HepG2 (cell line): ENCODE results near the gene DLG2. TPM values are rescaled to one million over a fixed set of nuclear protein-coding genes. Genes with fewer than 3 reads are reported as not detected.
A peak's percentile ranks its signal among the peaks of the same experiment; 100 is the strongest.

ENCODE experiments used
- BRCA1 ChIP-seq: sonication (generic); formaldehyde crosslinking; IDR thresholded peaks from 2 replicates; pipeline ENCODE4 v1.4.0; 2020; ENCODE audit warnings: missing genetic modification reagents
- CHCHD3 ChIP-seq: sonication (generic); formaldehyde crosslinking; IDR thresholded peaks from 2 replicates; pipeline ENCODE4 v1.8.0; 2022; ENCODE audit warnings: mild to moderate bottlenecking, missing genetic modification reagents, moderate library complexity
- CREM ChIP-seq, 2 experiments: sonication (generic) in 1 of 2; formaldehyde crosslinking in 1 of 2; IDR thresholded peaks; 2 replicates each; pipeline versions ENCODE4 v1.4.0 to v1.6.1; 2016 to 2020; ENCODE audit warnings: antibody characterized with exemption in 1 of 2, mild to moderate bottlenecking in 1 of 2, missing genetic modification reagents in 1 of 2
- GLI4 ChIP-seq: sonication (generic); formaldehyde crosslinking; IDR thresholded peaks from 2 replicates; pipeline ENCODE4 v1.5.1; 2020; ENCODE audit warnings: missing genetic modification reagents, mild to moderate bottlenecking, moderate library complexity, borderline replicate concordance
- HDAC2 ChIP-seq: sonication (generic); formaldehyde crosslinking; IDR thresholded peaks from 2 replicates; pipeline ENCODE4 v1.4.0; 2020; ENCODE audit warnings: missing genetic modification reagents
- HNF4G ChIP-seq, 2 experiments: sonication (generic) in 1 of 2; formaldehyde crosslinking in 1 of 2; IDR thresholded peaks; 2 replicates each; pipeline versions ENCODE4 v1.4.0 to v1.6.1; 2011 to 2020; ENCODE audit warnings: borderline replicate concordance in 2 of 2, low read depth in 2 of 2, mild to moderate bottlenecking in 2 of 2, low read length in 1 of 2, missing genetic modification reagents in 1 of 2, moderate library complexity in 1 of 2
- MAZ ChIP-seq, 2 experiments: sonication (generic) in 1 of 2; formaldehyde crosslinking in 1 of 2; IDR thresholded peaks; 2 replicates each; pipeline versions ENCODE4 v1.5.0 to v1.6.1; 2012 to 2020; ENCODE audit warnings: low read depth in 2 of 2, mild to moderate bottlenecking in 2 of 2, borderline replicate concordance in 1 of 2, improper control_type of control experiment in 1 of 2, low read length in 1 of 2, missing genetic modification reagents in 1 of 2, moderate library complexity in 1 of 2
- MIXL1 ChIP-seq: IDR thresholded peaks from 2 replicates; pipeline ENCODE4 v1.6.1; 2016
- MXI1 ChIP-seq: IDR thresholded peaks from 3 replicates; pipeline ENCODE4 v1.6.1; 2012; ENCODE audit warnings: low read depth, low read length, inconsistent platforms, borderline replicate concordance
- NFYC ChIP-seq: IDR thresholded peaks from 2 replicates; pipeline ENCODE4 v1.6.1; 2016; ENCODE audit warnings: missing genetic modification reagents, missing compliant biosample characterization
- NKX3-1 ChIP-seq: sonication (generic); formaldehyde crosslinking; IDR thresholded peaks from 2 replicates; pipeline ENCODE4 v1.5.0; 2020; ENCODE audit warnings: missing genetic modification reagents
- NR0B2 ChIP-seq: sonication (generic); formaldehyde crosslinking; IDR thresholded peaks from 2 replicates; pipeline ENCODE4 v1.4.0; 2020; ENCODE audit warnings: mild to moderate bottlenecking, missing genetic modification reagents
- RXRA ChIP-seq: sonication (generic); formaldehyde crosslinking; IDR thresholded peaks from 2 replicates; pipeline ENCODE4 v1.5.1; 2020; ENCODE audit warnings: missing genetic modification reagents
- RXRB ChIP-seq: IDR thresholded peaks from 2 replicates; pipeline ENCODE4 v1.6.1; 2016; ENCODE audit warnings: borderline replicate concordance, missing genetic modification reagents, missing compliant biosample characterization
- SETDB1 ChIP-seq: sonication (generic); formaldehyde crosslinking; IDR thresholded peaks from 2 replicates; pipeline ENCODE4 v1.5.1; 2020; ENCODE audit warnings: missing genetic modification reagents, mild to moderate bottlenecking, borderline replicate concordance
- TEF ChIP-seq: sonication (generic); formaldehyde crosslinking; IDR thresholded peaks from 2 replicates; pipeline ENCODE4 v1.5.0; 2020; ENCODE audit warnings: missing genetic modification reagents
- THRA ChIP-seq: sonication (generic); formaldehyde crosslinking; IDR thresholded peaks from 2 replicates; pipeline ENCODE4 v1.4.0; 2020; ENCODE audit warnings: missing genetic modification reagents, borderline replicate concordance
- USF2 ChIP-seq, 2 experiments: sonication (generic) in 1 of 2; formaldehyde crosslinking in 1 of 2; IDR thresholded peaks; 2 replicates each; pipeline versions ENCODE4 v1.5.1 to v1.6.1; 2011 to 2020; ENCODE audit warnings: borderline replicate concordance in 1 of 2, low read depth in 1 of 2, low read length in 1 of 2, mild to moderate bottlenecking in 1 of 2, missing genetic modification reagents in 1 of 2, moderate library complexity in 1 of 2
- ZNF207 ChIP-seq: fragments of 450-650 bp; IDR thresholded peaks from 2 replicates; pipeline ENCODE4 v1.6.1; 2016; ENCODE audit warnings: antibody characterized with exemption, borderline replicate concordance
- ZNF513 ChIP-seq: sonication (generic); formaldehyde crosslinking; conservative IDR thresholded peaks from 2 replicates; pipeline ENCODE4 v1.5.0; 2020; ENCODE audit warnings: missing genetic modification reagents
- ZNF562 ChIP-seq: sonication (generic); formaldehyde crosslinking; IDR thresholded peaks from 2 replicates; pipeline ENCODE4 v1.8.0; 2022; ENCODE audit warnings: missing genetic modification reagents, borderline replicate concordance
- ZNF652 ChIP-seq: IDR thresholded peaks from 2 replicates; pipeline ENCODE4 v1.6.1; 2016; ENCODE audit warnings: low read depth, borderline replicate concordance
- polyA plus RNA-seq, 8 experiments: library from polyadenylated mRNA; depleted of rRNA in 3 of 8; stranded (reverse) in 7 of 8; unstranded in 1 of 8; fragments of >200 nt; fragmentation: Illumina TruSeq in 4 of 8; extraction: Trizol in 4 of 8; gene quantifications; 2 replicates each; pipeline versions ENCODE4 v1.2.1 to v1.2.3, GENCODE V29; 2011 to 2016; ENCODE audit warnings: low read depth in 4 of 8, missing spikeins in 1 of 8, mixed read lengths in 1 of 8; ENCODE audit not compliant: insufficient read depth in 1 of 8
- total RNA-seq, 5 experiments: library from RNA; depleted of rRNA; stranded (reverse); fragments of >200 nt; fragmentation: Illumina TruSeq; extraction: Trizol; gene quantifications; 2 replicates each; pipeline ENCODE4 v1.2.3, GENCODE V29; 2016; ENCODE audit warnings: low read depth in 1 of 5

The DLG2 gene
- total and polyA plus RNA-seq, 2 of the 13 experiments (the other 11 are each of a cell fraction or from before 2014, with no cell fraction given), result 0.46 to 1.0 TPM

GRCh38 chr11:83852775-83853442 lies 1774.2 kb downstream of the DLG2 start (continued):
- TF ChIP-seq MAZ (IDR thresholded peaks at IDR 0.05; ENCODE audit: borderline replicate concordance, low read depth, low read length) (no peak), MAZ (CRISPR knock-in tag; IDR thresholded peaks at IDR 0.05; ENCODE audit: low read depth) (no peak), RXRA (no peak), THRA (CRISPR knock-in tag) (peak; percentile 91; the same call in 1 of the 2 replicates), ZNF513 (CRISPR knock-in tag) (no peak), HDAC2 (CRISPR knock-in tag) (peak; percentile 64; the same call in 1 of the 2 replicates), MXI1 (no peak; the same call in 2 of the 3 replicates), NFYC (CRISPR knock-in tag) (no peak), ZNF652 (CRISPR knock-in tag) (peak; percentile 45; the same call in 1 of the 2 replicates), SETDB1 (CRISPR knock-in tag) (no peak), MIXL1 (peak; percentile 89), CREM (IDR thresholded peaks at IDR 0.05) (peak; percentile 84), CREM (CRISPR knock-in tag; IDR thresholded peaks at IDR 0.05) (no peak), RXRB (CRISPR knock-in tag) (peak; percentile 92), GLI4 (CRISPR knock-in tag) (no peak), NKX3-1 (CRISPR knock-in tag) (0 out of 2 replicates have a peak, but pooled peaks have one; percentile 27), CHCHD3 (CRISPR knock-in tag) (no peak), USF2 (IDR thresholded peaks at IDR 0.05; ENCODE audit: low read depth, low read length) (no peak), USF2 (CRISPR knock-in tag; IDR thresholded peaks at IDR 0.05; ENCODE audit: borderline replicate concordance) (no peak), NR0B2 (no peak), ZNF562 (CRISPR knock-in tag) (no peak), TEF (CRISPR knock-in tag) (no peak), ZNF207 (no peak), HNF4G (IDR thresholded peaks at IDR 0.05; ENCODE audit: borderline replicate concordance, low read depth, low read length) (peak; percentile 77; the same call in 1 of the 2 replicates), HNF4G (CRISPR knock-in tag; IDR thresholded peaks at IDR 0.05; ENCODE audit: borderline replicate concordance, low read depth) (peak; percentile 58; the same call in 1 of the 2 replicates), BRCA1 (CRISPR knock-in tag) (no peak)
